A673 (cell line): ENCODE measurements around the gene ATAD3C. TPM values are rescaled to one million over a fixed set of nuclear protein-coding genes. Genes with fewer than 3 reads are reported as not detected.

ENCODE experiments used
- BruUV-seq: library from RNA; stranded (reverse); fragments of 400-500 nt; replicated peaks from 2 replicates; lab custom pipeline; 2021; lab: Mats Ljungman, UMichigan
- CTCF ChIA-PET: fragments of 300-600 bp; sonication (Branson Sonifier 250); formaldehyde crosslinking; loops from one replicate; lab custom pipeline; 2022; ENCODE audit warnings: antibody characterized with exemption; lab: Charles Lee
- POLR2A ChIA-PET: fragments of 300-600 bp; sonication (Branson Sonifier 250); formaldehyde crosslinking; loops from one replicate; lab custom pipeline; 2022; ENCODE audit warnings: antibody characterized with exemption; ENCODE audit not compliant: low non-redundant PET; lab: Charles Lee
- DNase-seq: peaks from one replicate; pipeline ENCODE4 v3.0.0-alpha.2; 2015; ENCODE audit warnings: low spot score
- H3K27ac ChIP-seq: fragments of 200-600 bp; sonication (generic); 2 replicates; pipeline ENCODE4 v1.5.1; 2016; ENCODE audit warnings: mixed run types, low read depth, mild to moderate bottlenecking, mixed read lengths, antibody characterized with exemption, low read length; ENCODE audit not compliant: poor library complexity, severe bottlenecking
- H3K27me3 ChIP-seq: fragments of 200-600 bp; sonication (generic); replicated peaks from 2 replicates; pipeline ENCODE4 v1.6.1; 2017; ENCODE audit warnings: mixed run types, low read depth, mild to moderate bottlenecking, mixed read lengths, antibody characterized with exemption, low read length; ENCODE audit not compliant: insufficient read depth, poor library complexity
- H3K36me3 ChIP-seq: fragments of 200-600 bp; sonication (generic); 2 replicates; pipeline ENCODE4 v1.6.1; 2016; ENCODE audit warnings: mixed run types, mild to moderate bottlenecking, mixed read lengths, antibody characterized with exemption, low read length; ENCODE audit not compliant: insufficient read depth, poor library complexity, severe bottlenecking
- H3K4me1 ChIP-seq: fragments of 200-600 bp; sonication (generic); 2 replicates; pipeline ENCODE4 v1.6.1; 2017; ENCODE audit warnings: mixed run types, mild to moderate bottlenecking, mixed read lengths, antibody characterized with exemption, low read length; ENCODE audit not compliant: insufficient read depth, poor library complexity, severe bottlenecking
- H3K4me3 ChIP-seq: fragments of 200-600 bp; sonication (generic); 2 replicates; pipeline ENCODE4 v1.5.1; 2016; ENCODE audit warnings: low read depth, mixed run types, mild to moderate bottlenecking, mixed read lengths, low read length; ENCODE audit not compliant: poor library complexity, severe bottlenecking
- H3K9me3 ChIP-seq: fragments of 200-600 bp; sonication (generic); 2 replicates; pipeline ENCODE4 v1.6.1; 2016; ENCODE audit warnings: mixed run types, low read depth, mild to moderate bottlenecking, mixed read lengths, antibody characterized with exemption, low read length; ENCODE audit not compliant: poor library complexity, severe bottlenecking
- CTCF ChIP-seq: fragments of 300-800, 200-600 bp; sonication (generic); conservative IDR thresholded peaks from 2 replicates; pipeline ENCODE4 v1.5.1; 2017; ENCODE audit warnings: low read depth, mild to moderate bottlenecking, antibody characterized with exemption, low read length, moderate library complexity, mixed read lengths
- EZH2 ChIP-seq: fragments of 200-600 bp; sonication (generic); IDR thresholded peaks from 2 replicates; pipeline ENCODE4 v1.6.1; 2017; ENCODE audit warnings: borderline replicate concordance, low read depth, mild to moderate bottlenecking, mixed read lengths, antibody characterized with exemption, low read length; ENCODE audit not compliant: poor library complexity, severe bottlenecking
- intact Hi-C: fragments of 100-400 bp; cut with micrococcal nuclease; formaldehyde crosslinking; loops from one replicate; pipeline ENCODE4 v1.10.0; 2022; ENCODE audit not compliant: unreplicated experiment
- total RNA-seq: library from RNA; stranded (reverse); gene quantifications from 2 replicates; pipeline ENCODE4 v1.2.3, GENCODE V29; 2021

Gene ATAD3C
- total RNA-seq, 1 experiment from 2014 or later: 0.39 TPM

- Histone ChIP-seq H3K27ac (no peak overlapping the region), H3K9me3 (no peaks in the 10 kb centered on the region), H3K27me3 (no peaks in the 10 kb centered on the region), H3K4me1 (peaks cover 11% of the 10 kb centered on the region), H3K36me3 (no peaks in the 10 kb centered on the region), H3K4me3 (no peak overlapping the region)
- ChIA-PET CTCF (no interaction called here), POLR2A (no interaction called here)
- intact Hi-C loops: no loop called here
- no peak for DNase-seq
- TF ChIP-seq EZH2: no peak
- TF ChIP-seq CTCF: no peak
- no TSS peak for BruUV-seq
Observed at GRCh38 chr1:1437904-1438376, 11.5 kb upstream of the ATAD3C start.

- H3K27ac ChIP-seq: no peak overlapping the region
- intact Hi-C loops: no loop called here
- no peaks in the 10 kb centered on the region for H3K27me3 ChIP-seq
- BruUV-seq: no TSS peak
- H3K4me1 ChIP-seq: peaks cover 11% of the 10 kb centered on the region
- TF ChIP-seq EZH2 (no peak), CTCF (no peak)
- H3K4me3 ChIP-seq: no peak overlapping the region
- H3K9me3 ChIP-seq: no peaks in the 10 kb centered on the region
- H3K36me3 ChIP-seq: no peaks in the 10 kb centered on the region
- no peak for DNase-seq
- POLR2A ChIA-PET: no interaction called here
- CTCF ChIA-PET: no interaction called here
Observed at GRCh38 chr1:1438531-1439381, 10.7 kb upstream of the ATAD3C start.

GRCh38 chr1:1439546-1440261 lies 9.8 kb upstream of the ATAD3C start:
- H3K27ac ChIP-seq: no peak overlapping the region
- CTCF ChIA-PET: no interaction called here

More at GRCh38 chr1:1439546-1440261, 9.8 kb upstream of the ATAD3C start:
- intact Hi-C loops: no loop called here
- DNase-seq: no peak
- POLR2A ChIA-PET: no interaction called here
- Histone ChIP-seq H3K4me3 (no peak overlapping the region), H3K36me3 (no peaks in the 10 kb centered on the region), H3K4me1 (peaks cover 6% of the 10 kb centered on the region), H3K27me3 (no peaks in the 10 kb centered on the region), H3K9me3 (no peaks in the 10 kb centered on the region)
- TF ChIP-seq EZH2 (no peak), CTCF (no peak)
- BruUV-seq: no TSS peak
